Neural progenitor cell (in vitro differentiated cells): ENCODE measurements around the gene ADGB.

Experiments
- EZH2 ChIP-seq: fragments of 200-600 bp; sonication (generic); IDR thresholded peaks from 2 replicates; pipeline ENCODE4 v1.6.1; 2017; ENCODE audit warnings: antibody characterized with exemption, mild to moderate bottlenecking, moderate library complexity
- EZH2phosphoT487 ChIP-seq: fragments of 200-600 bp; sonication (generic); IDR thresholded peaks from 2 replicates; pipeline ENCODE4 v1.6.1; 2017; ENCODE audit warnings: antibody characterized with exemption
- TF ChIP-seq, protein P1 (sequence below): fragments of 200-600 bp; sonication (generic); IDR thresholded peaks from 2 replicates; pipeline ENCODE4 v1.5.1; 2017; ENCODE audit warnings: antibody characterized with exemption, mild to moderate bottlenecking

DNA sequence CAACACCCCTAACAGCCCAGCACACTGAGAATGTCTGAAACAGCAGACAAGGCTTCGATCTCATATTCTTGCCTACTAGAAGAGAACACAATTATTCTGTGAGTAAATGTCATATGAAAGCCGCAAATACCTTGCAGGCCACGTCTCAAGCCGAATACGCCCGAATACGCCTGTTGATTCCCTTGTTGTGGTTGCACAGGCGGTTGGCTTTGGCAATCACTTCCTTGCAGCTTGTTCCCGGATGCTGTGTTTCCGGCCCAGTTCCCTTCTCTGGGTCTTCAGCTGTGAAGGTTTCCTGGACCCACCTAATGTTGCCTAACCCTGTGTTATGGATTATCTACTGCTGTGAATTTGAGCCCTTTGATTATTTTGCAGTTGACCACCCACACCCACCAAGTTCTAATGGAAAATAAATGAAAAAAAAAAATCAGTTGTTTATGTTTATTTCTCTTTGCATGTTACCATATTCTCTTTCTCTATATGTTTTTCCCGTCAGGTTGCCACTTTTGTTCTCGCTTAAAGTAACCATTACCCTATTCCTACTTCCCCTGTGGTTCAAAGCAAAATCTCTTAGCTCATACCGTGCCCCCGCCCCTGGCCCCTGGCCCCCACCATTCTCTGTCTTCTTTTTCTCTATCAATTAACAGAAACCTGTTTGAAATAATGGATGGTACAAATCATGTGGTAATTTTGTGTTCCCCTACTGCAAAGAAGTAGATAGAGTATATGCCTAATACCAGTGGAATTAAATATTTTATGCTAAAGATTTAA lies 172.4 kb downstream of the ADGB start:
- TF ChIP-seq, protein P1, sequence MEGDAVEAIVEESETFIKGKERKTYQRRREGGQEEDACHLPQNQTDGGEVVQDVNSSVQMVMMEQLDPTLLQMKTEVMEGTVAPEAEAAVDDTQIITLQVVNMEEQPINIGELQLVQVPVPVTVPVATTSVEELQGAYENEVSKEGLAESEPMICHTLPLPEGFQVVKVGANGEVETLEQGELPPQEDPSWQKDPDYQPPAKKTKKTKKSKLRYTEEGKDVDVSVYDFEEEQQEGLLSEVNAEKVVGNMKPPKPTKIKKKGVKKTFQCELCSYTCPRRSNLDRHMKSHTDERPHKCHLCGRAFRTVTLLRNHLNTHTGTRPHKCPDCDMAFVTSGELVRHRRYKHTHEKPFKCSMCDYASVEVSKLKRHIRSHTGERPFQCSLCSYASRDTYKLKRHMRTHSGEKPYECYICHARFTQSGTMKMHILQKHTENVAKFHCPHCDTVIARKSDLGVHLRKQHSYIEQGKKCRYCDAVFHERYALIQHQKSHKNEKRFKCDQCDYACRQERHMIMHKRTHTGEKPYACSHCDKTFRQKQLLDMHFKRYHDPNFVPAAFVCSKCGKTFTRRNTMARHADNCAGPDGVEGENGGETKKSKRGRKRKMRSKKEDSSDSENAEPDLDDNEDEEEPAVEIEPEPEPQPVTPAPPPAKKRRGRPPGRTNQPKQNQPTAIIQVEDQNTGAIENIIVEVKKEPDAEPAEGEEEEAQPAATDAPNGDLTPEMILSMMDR: no peak
- no peak for TF ChIP-seq EZH2
- TF ChIP-seq EZH2phosphoT487: no peak
